MCF 10A (cell line): Measurements from ENCODE around the gene EXOSC7. TPM values are rescaled to one million over a fixed set of nuclear protein-coding genes. Genes with fewer than 3 reads are reported as not detected.

Source experiments
- BruUV-seq: library from RNA; stranded (reverse); fragments of 400-500 nt; replicated peaks from 2 replicates; lab custom pipeline; 2021; lab: Mats Ljungman, UMichigan
- CTCF ChIA-PET: fragments of 300-600 bp; sonication (Branson Sonifier 250); formaldehyde crosslinking; extraction: SDS; loops from one replicate; lab custom pipeline; 2021; ENCODE audit warnings: antibody characterized with exemption, inconsistent platforms; lab: Yijun Ruan, JAX
- POLR2A ChIA-PET: fragments of 300-600, 350-650 bp; sonication (Branson Sonifier 250); formaldehyde crosslinking; extraction: SDS; loops from one replicate; lab custom pipeline; 2020; ENCODE audit warnings: antibody characterized with exemption, inconsistent platforms; lab: Yijun Ruan, JAX
- DNase-seq: peaks from one replicate; pipeline ENCODE4 v3.0.0-alpha.2; 2018; ENCODE audit not compliant: unreplicated experiment
- H3K27ac Mint-ChIP-seq: one replicate; pipeline ENCODE4 v1.8.0; 2022; ENCODE audit warnings: mild to moderate bottlenecking, low read depth, mixed read lengths; ENCODE audit not compliant: unreplicated experiment
- H3K27me3 Mint-ChIP-seq: one replicate; pipeline ENCODE4 v1.8.0; 2022; ENCODE audit warnings: mixed read lengths; ENCODE audit not compliant: insufficient read depth, unreplicated experiment
- H3K36me3 Mint-ChIP-seq: one replicate; pipeline ENCODE4 v1.8.0; 2022; ENCODE audit warnings: mild to moderate bottlenecking, moderate library complexity, mixed read lengths; ENCODE audit not compliant: insufficient read depth, unreplicated experiment
- H3K4me1 Mint-ChIP-seq: one replicate; pipeline ENCODE4 v1.8.0; 2022; ENCODE audit warnings: mixed read lengths; ENCODE audit not compliant: insufficient read depth, unreplicated experiment
- H3K4me3 Mint-ChIP-seq: one replicate; pipeline ENCODE4 v1.8.0; 2022; ENCODE audit warnings: mild to moderate bottlenecking, moderate library complexity, mixed read lengths; ENCODE audit not compliant: unreplicated experiment
- H3K9me3 Mint-ChIP-seq: one replicate; pipeline ENCODE4 v1.8.0; 2022; ENCODE audit warnings: mixed read lengths; ENCODE audit not compliant: unreplicated experiment
- CTCF ChIP-seq: fragments of 200-600 bp; IDR thresholded peaks from one replicate; pipeline ENCODE4 v1.8.0; 2022; ENCODE audit warnings: antibody characterized with exemption, mild to moderate bottlenecking; ENCODE audit not compliant: unreplicated experiment
- intact Hi-C: fragments of 100-400 bp; cut with micrococcal nuclease; formaldehyde crosslinking; loops from 2 replicates; pipeline ENCODE4 v1.14.1; 2022
- total RNA-seq: library from RNA; stranded (reverse); gene quantifications from 2 replicates; pipeline ENCODE4 v1.2.3, GENCODE V29; 2022

Gene EXOSC7
- total RNA-seq, 1 experiment from 2014 or later, result 73.3 TPM

DNA sequence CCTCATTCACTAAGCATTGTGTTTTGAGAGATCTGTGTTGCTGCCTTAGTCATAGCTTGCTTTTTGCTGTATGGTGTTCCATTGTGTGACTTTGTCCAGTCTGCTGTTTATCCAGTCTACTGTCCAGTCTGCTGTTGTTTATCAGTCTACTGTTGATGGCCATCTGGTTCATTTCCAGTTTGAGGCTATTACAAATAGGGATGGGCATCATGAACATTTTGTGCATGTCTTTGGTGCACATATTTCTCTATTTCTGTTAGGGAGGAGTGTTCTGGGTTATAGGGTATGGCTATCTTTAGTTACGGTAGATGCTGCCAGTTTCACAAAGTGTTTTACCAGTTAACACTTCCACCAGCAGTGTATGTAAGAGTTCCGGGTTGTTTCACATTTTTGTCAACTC is 27.8 kb downstream of the EXOSC7 start:
- H3K9me3 Mint-ChIP-seq, result no peaks in the 10 kb centered on the region
- no peak for DNase-seq
- TF ChIP-seq CTCF, result no peak
- CTCF ChIA-PET, result interaction anchor here (0.7 kb wide), 1 partner anchor 643 kb away, joined by 3 read pairs; no protein-coding TSS in a partner anchor
- H3K27me3 Mint-ChIP-seq, result no peaks in the 10 kb centered on the region
- POLR2A ChIA-PET, result no interaction called here
- no peak overlapping the region for H3K4me3 Mint-ChIP-seq
- H3K36me3 Mint-ChIP-seq, result peaks cover 86% of the 10 kb centered on the region
- no TSS peak for BruUV-seq
- H3K27ac Mint-ChIP-seq, result no peak overlapping the region
- H3K4me1 Mint-ChIP-seq, result no peaks in the 10 kb centered on the region
- intact Hi-C loops, result no loop called here

DNA sequence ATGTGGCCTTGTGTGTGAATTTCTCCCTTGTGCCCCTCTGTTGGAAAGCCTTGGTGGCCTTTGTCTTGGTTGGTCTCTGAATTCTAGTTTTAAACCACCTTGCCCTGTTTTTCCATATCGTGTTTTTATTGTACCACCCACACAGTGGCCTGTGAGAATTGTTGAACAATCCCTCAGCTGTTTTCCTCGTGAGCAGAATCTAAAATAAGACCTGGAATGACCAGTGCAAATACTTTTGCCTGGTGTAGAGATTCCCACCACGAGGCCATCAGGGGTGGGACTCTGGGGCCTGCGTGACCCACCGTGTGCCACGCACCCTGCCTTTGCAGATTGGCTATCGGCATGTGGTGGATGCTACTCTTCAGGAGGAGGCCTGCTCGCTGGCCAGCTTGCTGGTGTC is 31.0 kb downstream of the EXOSC7 start:
- POLR2A ChIA-PET, result no interaction called here
- intact Hi-C loops, result no loop called here
- BruUV-seq, result no TSS peak
- no peaks in the 10 kb centered on the region for H3K9me3 Mint-ChIP-seq
- no peak for DNase-seq
- H3K4me1 Mint-ChIP-seq, result peaks cover 15% of the 10 kb centered on the region
- TF ChIP-seq CTCF, result no peak
- H3K27me3 Mint-ChIP-seq, result no peaks in the 10 kb centered on the region
- peaks cover 58% of the 10 kb centered on the region for H3K36me3 Mint-ChIP-seq
- CTCF ChIA-PET, result interaction anchor here (0.6 kb wide), 1 partner anchor 29 kb away, joined by 4 read pairs; no protein-coding TSS in a partner anchor
- H3K27ac Mint-ChIP-seq, result no peak overlapping the region
- H3K4me3 Mint-ChIP-seq, result no peak overlapping the region

DNA sequence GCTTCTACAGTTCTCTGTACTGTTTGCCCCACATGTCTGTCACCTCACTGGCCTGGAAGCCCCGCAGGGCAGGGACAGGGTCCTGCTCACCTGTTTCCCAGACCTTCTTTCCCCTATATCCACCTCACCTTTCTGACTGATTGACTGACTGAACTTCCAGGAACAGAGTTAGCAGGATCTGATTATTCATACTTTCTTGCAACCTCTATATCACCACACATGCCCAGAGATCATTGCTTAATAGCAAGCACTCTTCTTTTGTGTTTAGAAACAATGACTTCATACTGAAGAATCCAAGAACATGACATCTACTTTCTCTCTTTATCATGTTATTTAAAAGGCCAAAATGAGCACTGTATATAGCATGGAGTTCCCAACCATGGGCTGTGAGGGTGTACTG is 32.1 kb downstream of the EXOSC7 start:
- peaks cover 25% of the 10 kb centered on the region for H3K4me1 Mint-ChIP-seq
- no peak overlapping the region for H3K4me3 Mint-ChIP-seq
- intact Hi-C loops, result no loop called here
- CTCF ChIA-PET, result no interaction called here
- POLR2A ChIA-PET, result interaction anchor here (1.2 kb wide), 1 partner anchor 13 kb away, joined by 4 read pairs; no protein-coding TSS in a partner anchor
- H3K27me3 Mint-ChIP-seq, result no peaks in the 10 kb centered on the region
- H3K9me3 Mint-ChIP-seq, result no peaks in the 10 kb centered on the region
- H3K27ac Mint-ChIP-seq, result no peak overlapping the region
- no peak for TF ChIP-seq CTCF
- H3K36me3 Mint-ChIP-seq, result peaks cover 59% of the 10 kb centered on the region
- BruUV-seq, result no TSS peak
- DNase-seq, result peak; percentile 12

GRCh38 chr3:45009868-45010267 is 33.8 kb downstream of the EXOSC7 start:
- Mint-ChIP-seq H3K27ac (no peak overlapping the region), H3K9me3 (no peaks in the 10 kb centered on the region), H3K4me1 (peaks cover 26% of the 10 kb centered on the region), H3K36me3 (peaks cover 48% of the 10 kb centered on the region), H3K4me3 (no peak overlapping the region), H3K27me3 (no peaks in the 10 kb centered on the region)
- CTCF ChIA-PET, result no interaction called here
- no peak for TF ChIP-seq CTCF
- POLR2A ChIA-PET, result interaction anchor here (1.0 to 1.1 kb wide), 2 partner anchors 32 to 43 kb away, joined by 3 read pairs; no protein-coding TSS in a partner anchor
- no TSS peak for BruUV-seq
- intact Hi-C loops, result no loop called here
- DNase-seq, result no peak
